A549 (cell line): ENCODE measurements around the gene FAM53B. TPM values are rescaled to one million over a fixed set of nuclear protein-coding genes. Genes with fewer than 3 reads are reported as not detected.

Experiments
- ATAC-seq, 2 experiments: fragments of 200-7000 bp in 1 of 2; fragments of >200 bp in 1 of 2; cut with Nextera tagmentation in 1 of 2; cut with Tn5 transposase in 1 of 2; 3 replicates each; pipeline versions ENCODE4 v1.8.0 to v1.9.1; 2018 to 2020; ENCODE audit warnings: mild to moderate bottlenecking in 1 of 2, moderate library complexity in 1 of 2
- CTCF ChIA-PET: fragments of 300-600 bp; sonication (Branson Sonifier 250); formaldehyde crosslinking; extraction: SDS; loops from one replicate; lab custom pipeline; 2021; ENCODE audit warnings: antibody characterized with exemption, inconsistent platforms; lab: Yijun Ruan, JAX
- POLR2A ChIA-PET: fragments of 350-600 bp; formaldehyde crosslinking; extraction: SDS; loops from one replicate; lab custom pipeline; 2021; ENCODE audit warnings: antibody characterized with exemption, inconsistent platforms; lab: Yijun Ruan, JAX
- DNase-seq, 2 experiments: peaks; one replicate each; pipeline versions ENCODE4 v3.0.0 to v3.0.0-alpha.2; 2011 to 2016; ENCODE audit warnings: low read depth in 1 of 2, low spot score in 1 of 2
- FAIRE-seq: peaks from 2 replicates; lab custom pipeline; 2011; peaks lifted over from hg19 to GRCh38; lab: Jason Lieb, UNC
- H3K27ac ChIP-seq, 2 experiments: fragments of >200 bp; sonication (Bioruptor Twin); formaldehyde crosslinking; 3 replicates each; pipeline ENCODE4 v1.5.1; 2016 to 2017
- H3K4me1 ChIP-seq: fragments of >200 bp; sonication (Bioruptor Twin); formaldehyde crosslinking; 3 replicates; pipeline ENCODE4 v1.6.1; 2016
- H3K4me2 ChIP-seq: fragments of >200 bp; sonication (Bioruptor Twin); formaldehyde crosslinking; 3 replicates; pipeline ENCODE4 v1.6.1; 2016
- H3K4me3 ChIP-seq: fragments of >200 bp; sonication (Bioruptor Twin); formaldehyde crosslinking; 3 replicates; pipeline ENCODE4 v1.5.1; 2016
- H3K9me3 ChIP-seq: fragments of >200 bp; sonication (Bioruptor Twin); formaldehyde crosslinking; 3 replicates; pipeline ENCODE4 v1.6.1; 2016
- BCL3 ChIP-seq: fragments of >200 bp; sonication (Bioruptor Twin); formaldehyde crosslinking; IDR thresholded peaks from 3 replicates; pipeline ENCODE4 v1.6.1; 2016
- CEBPB ChIP-seq, 2 experiments: fragments of >200 bp in 1 of 2; sonication (Bioruptor Twin) in 1 of 2; formaldehyde crosslinking in 1 of 2; IDR thresholded peaks; 2 replicates each; pipeline ENCODE4 v1.6.1; 2012 to 2016
- EHF ChIP-seq: fragments of 250-450 bp; sonication (Bioruptor Pico); IDR thresholded peaks from 2 replicates; pipeline ENCODE4 v1.5.0; 2020; ENCODE audit warnings: mild to moderate bottlenecking
- ELK1 ChIP-seq: fragments of 150-350 bp; IDR thresholded peaks from 2 replicates; pipeline ENCODE4 v1.6.1; 2014; ENCODE audit warnings: low read depth, mild to moderate bottlenecking, low read length
- EP300 ChIP-seq, 2 experiments: fragments of >200 bp; sonication (Bioruptor Twin); formaldehyde crosslinking; IDR thresholded peaks; 2 replicates in 1 of 2; 3 replicates in 1 of 2; pipeline ENCODE4 v1.6.1; 2016 to 2017
- ESRRA ChIP-seq: fragments of 150-350 bp; IDR thresholded peaks from 2 replicates; pipeline ENCODE4 v1.6.1; 2014; ENCODE audit warnings: mild to moderate bottlenecking, low read length, borderline replicate concordance
- FOSB ChIP-seq: fragments of 250-450 bp; sonication (Bioruptor Pico); IDR thresholded peaks from 2 replicates; pipeline ENCODE4 v1.5.0; 2020; ENCODE audit warnings: mild to moderate bottlenecking, moderate library complexity
- GATA3 ChIP-seq: IDR thresholded peaks from 2 replicates; pipeline ENCODE4 v1.6.1; 2012; ENCODE audit warnings: borderline replicate concordance
- HDAC2 ChIP-seq: fragments of 200-600 bp; sonication (generic); IDR thresholded peaks from 2 replicates; pipeline ENCODE4 v1.6.1; 2016
- HEYL ChIP-seq: fragments of 250-450 bp; sonication (Bioruptor Pico); IDR thresholded peaks from 2 replicates; pipeline ENCODE4 v1.8.0; 2021; ENCODE audit warnings: mild to moderate bottlenecking, moderate library complexity
- HOXA7 ChIP-seq: fragments of 250-450 bp; sonication (Bioruptor Pico); IDR thresholded peaks from 2 replicates; pipeline ENCODE4 v1.5.0; 2020; ENCODE audit warnings: mild to moderate bottlenecking, moderate library complexity
- HOXB13 ChIP-seq: fragments of 250-450 bp; sonication (Bioruptor Pico); IDR thresholded peaks from 2 replicates; pipeline ENCODE4 v1.5.0; 2020; ENCODE audit warnings: low read depth, mild to moderate bottlenecking, moderate library complexity
- JUNB ChIP-seq: fragments of >200 bp; sonication (Bioruptor Twin); formaldehyde crosslinking; IDR thresholded peaks from 2 replicates; pipeline ENCODE4 v1.6.1; 2016
- KDM1A ChIP-seq: fragments of 200-600 bp; sonication (generic); IDR thresholded peaks from 2 replicates; pipeline ENCODE4 v1.6.1; 2016; ENCODE audit warnings: low read depth, mild to moderate bottlenecking
- KDM5A ChIP-seq: fragments of 200-600 bp; sonication (generic); IDR thresholded peaks from 2 replicates; pipeline ENCODE4 v1.6.1; 2016; ENCODE audit warnings: antibody characterized with exemption, mild to moderate bottlenecking
- MAFK ChIP-seq: fragments of 450-650 bp; IDR thresholded peaks from 2 replicates; pipeline ENCODE4 v1.6.1; 2014; ENCODE audit not compliant: partially characterized antibody
- MAX ChIP-seq: IDR thresholded peaks from 2 replicates; pipeline ENCODE4 v1.6.1; 2012
- MAZ ChIP-seq: fragments of 150-350 bp; IDR thresholded peaks from 2 replicates; pipeline ENCODE4 v1.6.1; 2014; ENCODE audit warnings: antibody characterized with exemption, low read depth, low read length, borderline replicate concordance
- MYC ChIP-seq: IDR thresholded peaks from 2 replicates; pipeline ENCODE4 v1.6.1; 2012; ENCODE audit warnings: mild to moderate bottlenecking, inconsistent platforms, low read length, improper control_type of control experiment, borderline replicate concordance
- NFE2L2 ChIP-seq: fragments of 150-350 bp; conservative IDR thresholded peaks from 2 replicates; pipeline ENCODE4 v1.6.1; 2014; ENCODE audit warnings: low read length
- NR3C1 ChIP-seq: fragments of >200 bp; sonication (Bioruptor Twin); formaldehyde crosslinking; IDR thresholded peaks from 3 replicates; pipeline ENCODE4 v1.6.1; 2017
- POLR2A ChIP-seq: IDR thresholded peaks from 2 replicates; pipeline ENCODE4 v1.6.1; 2012; ENCODE audit warnings: mild to moderate bottlenecking, low read length
- POLR2AphosphoS2 ChIP-seq: conservative IDR thresholded peaks from 2 replicates; pipeline ENCODE4 v1.6.1; 2012; ENCODE audit warnings: low read length, improper control_type of control experiment, inconsistent platforms
- RCOR1 ChIP-seq: fragments of 150-350 bp; IDR thresholded peaks from 2 replicates; pipeline ENCODE4 v1.6.1; 2014; ENCODE audit warnings: antibody characterized with exemption, low read length, low read depth
- RNF2 ChIP-seq: fragments of 200-600 bp; sonication (generic); IDR thresholded peaks from 2 replicates; pipeline ENCODE4 v1.6.1; 2016; ENCODE audit warnings: low read depth, mild to moderate bottlenecking, antibody characterized with exemption, moderate library complexity, borderline replicate concordance
- SMC3 ChIP-seq: fragments of >200 bp; sonication (Bioruptor Twin); formaldehyde crosslinking; IDR thresholded peaks from 3 replicates; pipeline ENCODE4 v1.6.1; 2018; ENCODE audit warnings: inconsistent platforms
- SREBF2 ChIP-seq: fragments of 450-650 bp; IDR thresholded peaks from 2 replicates; pipeline ENCODE4 v1.6.1; 2014; ENCODE audit warnings: mild to moderate bottlenecking, moderate library complexity
- TFCP2L1 ChIP-seq: fragments of 250-450 bp; sonication (Bioruptor Pico); IDR thresholded peaks from 2 replicates; pipeline ENCODE4 v1.5.0; 2021; ENCODE audit warnings: mild to moderate bottlenecking
- ZC3H11A ChIP-seq: fragments of 450-650 bp; IDR thresholded peaks from 2 replicates; pipeline ENCODE4 v1.6.1; 2014; ENCODE audit warnings: antibody characterized with exemption, mild to moderate bottlenecking
- ZNF302 ChIP-seq: fragments of 250-450 bp; sonication (Bioruptor Pico); IDR thresholded peaks from 2 replicates; pipeline ENCODE4 v1.9.0; 2021; ENCODE audit warnings: inconsistent platforms, mild to moderate bottlenecking, moderate library complexity
- ZSCAN20 ChIP-seq: fragments of 250-450 bp; sonication (Bioruptor Pico); IDR thresholded peaks from 2 replicates; pipeline ENCODE4 v1.8.0; 2022; ENCODE audit warnings: mild to moderate bottlenecking, moderate library complexity
- WGBS: methylation state at CpG from one replicate; pipeline ENCODE4 v1.1.6; 2017; ENCODE audit errors: missing lambda C conversion rate; 5-methylcytosine and 5-hydroxymethylcytosine counted together
- polyA plus RNA-seq, 4 experiments: library from polyadenylated mRNA; depleted of rRNA in 3 of 4; stranded (reverse); fragments of >200 nt; fragmentation: RNase III in 1 of 4; extraction: RNeasy Plus Mini Kit Qiagen cat#74134 plus additional on column Dnase treatment in 1 of 4; gene quantifications; 2 replicates in 3 of 4; 3 replicates in 1 of 4; pipeline ENCODE4 v1.2.3, GENCODE V29; 2011 to 2017

The FAM53B gene
- polyA plus RNA-seq, 2 of the 4 experiments (the other 2 are of a cell fraction) = 5.1 to 8.5 TPM

GRCh38 chr10:124762281-124762680 is 18.1 kb upstream of the FAM53B start:
- 85% methylated on average over 5 of the region's 5 CpGs for WGBS
- H3K4me2 ChIP-seq = no peak overlapping the region
- FAIRE-seq = no peak
- H3K9me3 ChIP-seq = no peaks in the 10 kb centered on the region
- DNase-seq = no peak
- H3K4me3 ChIP-seq = no peak overlapping the region
- no peak for ATAC-seq
- no peak overlapping the region for H3K27ac ChIP-seq
- ChIA-PET POLR2A (no interaction called here), CTCF (interaction anchor here (1.4 kb wide), 1 partner anchor 11 kb away, joined by 4 read pairs; no protein-coding TSS in a partner anchor)
- no peaks in the 10 kb centered on the region for H3K4me1 ChIP-seq
- no peak for TF ChIP-seq ZSCAN20 (CRISPR knock-in tag)
- no peak for TF ChIP-seq MAFK
- TF ChIP-seq POLR2AphosphoS2 = no peak
- TF ChIP-seq POLR2A = no peak
- no peak for TF ChIP-seq KDM1A
- TF ChIP-seq HDAC2 = no peak
- no peak for TF ChIP-seq FOSB (CRISPR knock-in tag)
- no peak for TF ChIP-seq ZNF302 (CRISPR knock-in tag)
- TF ChIP-seq TFCP2L1 (CRISPR knock-in tag) = no peak
- no peak for TF ChIP-seq NR3C1
- no peak for TF ChIP-seq HEYL
- TF ChIP-seq MAZ = no peak

GRCh38 chr10:124756156-124756903 is 12.2 kb upstream of the FAM53B start:
- CTCF ChIA-PET = interaction anchor here (1.3 to 2.0 kb wide), 5 partner anchors 8 to 226 kb away, joined by 3 to 7 read pairs (median 6); partner anchors contain the start of gene FAM53B
- no peak overlapping the region for H3K4me2 ChIP-seq
- TF ChIP-seq HEYL (no peak), POLR2AphosphoS2 (no peak), RCOR1 (no peak), JUNB (no peak), BCL3 (no peak), EP300 (IDR thresholded peaks at IDR 0.05) (no peak), HDAC2 (no peak), KDM5A (no peak), ZC3H11A (no peak), FOSB (CRISPR knock-in tag) (no peak), SREBF2 (no peak), HOXB13 (CRISPR knock-in tag) (no peak), EHF (CRISPR knock-in tag) (no peak), NR3C1 (no peak), MAX (no peak), ZSCAN20 (CRISPR knock-in tag) (no peak), HOXA7 (no peak), MYC (no peak)
- peak; percentile 67 for FAIRE-seq
- ATAC-seq = no peak
- no peak for DNase-seq
- H3K9me3 ChIP-seq = no peaks in the 10 kb centered on the region
- POLR2A ChIA-PET = no interaction called here
- no peak overlapping the region for H3K27ac ChIP-seq
- H3K4me3 ChIP-seq = no peak overlapping the region
- 92% methylated on average over 5 of the region's 5 CpGs for WGBS
- H3K4me1 ChIP-seq = no peaks in the 10 kb centered on the region

GRCh38 chr10:124755581-124755980 is 11.4 kb upstream of the FAM53B start:
- FAIRE-seq (no peak), DNase-seq (no peak), ATAC-seq (no peak)
- no peaks in the 10 kb centered on the region for H3K9me3 ChIP-seq
- ChIA-PET CTCF (interaction anchor here (0.9 to 1.5 kb wide), 2 partner anchors 11 to 16 kb away, joined by 3 to 5 read pairs; no protein-coding TSS in a partner anchor), POLR2A (no interaction called here)
- H3K4me1 ChIP-seq = no peaks in the 10 kb centered on the region
- no peak overlapping the region for H3K4me3 ChIP-seq
- H3K27ac ChIP-seq = no peak overlapping the region
- 71% methylated on average over 2 of the region's 2 CpGs for WGBS
- no peak overlapping the region for H3K4me2 ChIP-seq
- TF ChIP-seq HDAC2 (no peak), RNF2 (no peak), ZNF302 (CRISPR knock-in tag) (no peak), BCL3 (no peak), ELK1 (no peak), GATA3 (no peak), SMC3 (no peak), TFCP2L1 (CRISPR knock-in tag) (no peak), MAFK (no peak), ESRRA (no peak), NFE2L2 (no peak), KDM1A (no peak), SREBF2 (no peak), NR3C1 (no peak), CEBPB (IDR thresholded peaks at IDR 0.05) (no peak)
